Activated CD8-positive, alpha-beta memory T cell treated with anti-CD3 and anti-CD28 coated beads for 1 hour (primary cell): Measurements from ENCODE around the gene CACNA1A.
"Not testable (repeated sequence)": the region's sequence is repeated elsewhere in the genome, so short reads cannot be mapped to it uniquely, and the experiment has no call there.

Experiments
- DNase-seq, 2 donors: peaks; one replicate each; pipeline ENCODE4 v3.0.0-alpha.2; 2020; ENCODE audit warnings: low read depth in 1 of 2; ENCODE audit errors: extremely low read depth in 1 of 2

The CACNA1A gene

GRCh38 chr19:13207846-13208671, 298.2 kb downstream of the CACNA1A start:
- DNase-seq: peak in 1 of 2 donors; percentile 27

- no peak for DNase-seq
Measured at GRCh38 chr19:13207237-13207845, 298.9 kb downstream of the CACNA1A start.

DNA sequence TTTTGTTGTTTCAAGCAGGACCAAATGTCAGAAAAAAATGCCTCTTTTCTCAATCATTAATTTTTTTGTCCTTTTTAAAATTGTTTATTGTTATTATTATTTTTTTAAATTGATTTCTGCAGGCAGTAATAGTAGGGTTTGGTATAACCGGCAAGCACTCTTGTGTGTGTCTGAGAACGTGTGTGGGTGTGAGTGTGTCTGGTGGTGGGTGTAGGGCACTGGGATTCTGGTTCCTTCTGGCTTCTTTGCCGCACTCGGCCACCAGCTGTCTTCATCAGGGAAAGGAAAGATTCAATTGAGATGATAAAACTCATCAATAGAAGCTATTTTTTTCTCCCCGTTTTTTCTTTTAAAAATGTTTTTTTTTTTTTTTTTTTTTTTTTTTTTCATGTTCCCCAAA, 299.7 kb downstream of the CACNA1A start:
- DNase-seq: no peak

DNA sequence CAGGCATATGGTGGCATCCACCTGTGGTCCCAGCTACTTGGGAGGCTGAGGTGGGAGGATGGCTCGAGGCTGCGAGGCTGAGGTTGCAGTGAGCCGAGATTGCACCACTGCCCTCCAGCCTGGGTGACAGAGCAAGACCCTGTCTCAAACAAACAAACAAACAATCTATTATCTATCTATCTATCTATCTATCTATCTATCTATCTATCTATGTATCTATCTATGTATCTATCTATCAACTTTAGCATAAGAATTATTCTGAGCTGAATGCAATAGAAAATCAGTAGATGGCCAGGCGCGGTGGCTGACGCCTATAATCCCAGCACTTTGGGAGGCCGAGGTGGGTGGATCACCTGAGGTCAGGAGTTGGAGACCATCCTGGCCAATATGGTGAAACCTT, 304.2 kb downstream of the CACNA1A start:
- not testable (repeated sequence) for DNase-seq

DNA sequence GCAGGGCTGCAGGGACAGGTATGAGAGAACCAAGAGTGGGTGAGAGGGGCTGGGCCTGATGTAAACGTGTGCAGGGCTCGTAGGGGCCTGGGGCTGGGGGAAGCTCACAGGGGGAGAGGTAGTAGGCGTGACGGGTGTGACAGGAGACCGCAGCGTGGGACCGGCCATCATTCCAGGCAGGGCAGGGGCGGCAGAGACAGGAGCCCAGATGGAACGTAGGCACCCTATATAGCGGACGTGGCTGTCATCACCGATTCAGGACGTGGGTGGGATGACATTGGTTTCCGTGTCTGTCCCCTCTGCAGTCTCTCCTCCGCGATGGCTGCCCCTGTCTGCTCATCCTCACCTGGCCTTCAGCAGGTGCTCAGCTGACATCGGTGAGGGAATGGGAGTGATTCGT, 307.6 kb downstream of the CACNA1A start:
- no peak for DNase-seq

GRCh38 chr19:13195678-13196077, 310.6 kb downstream of the CACNA1A start:
- DNase-seq: peak in 1 of 2 donors; percentile 34

DNA sequence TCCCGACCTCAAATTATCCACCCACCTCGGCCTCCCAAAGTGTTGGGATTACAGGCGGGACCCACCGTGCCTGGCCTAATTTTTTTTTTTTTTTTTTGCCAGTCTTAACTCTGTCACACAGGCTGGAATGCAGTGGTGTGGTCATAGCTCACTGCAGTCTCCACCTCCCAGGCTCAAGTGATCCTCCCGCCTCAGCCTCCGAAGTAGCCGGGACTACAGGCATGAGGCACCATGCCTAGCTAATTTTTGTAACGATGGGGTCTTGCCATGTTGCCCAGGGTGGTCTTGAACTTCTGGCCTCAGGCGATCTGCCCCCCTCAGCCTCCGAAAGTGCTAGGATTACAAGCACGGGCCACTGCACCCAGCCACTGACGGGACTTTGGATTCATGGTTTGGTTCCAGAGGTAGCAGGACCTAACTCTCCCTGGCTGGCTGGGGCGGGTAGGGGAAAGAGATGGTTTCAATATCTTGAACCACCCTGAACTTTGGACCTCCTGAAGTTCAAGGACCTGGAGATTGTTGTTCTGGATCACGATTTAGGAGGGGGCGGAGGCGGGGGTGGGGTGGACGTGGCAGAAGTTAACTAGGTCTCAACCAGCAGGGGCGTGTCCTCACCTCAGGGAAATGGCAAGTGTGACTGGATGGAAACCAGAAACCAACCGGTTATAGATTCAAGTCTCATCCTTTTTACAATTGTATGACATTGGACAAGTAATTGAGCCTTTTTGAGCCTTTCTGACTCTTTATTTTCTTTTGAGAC, 315.3 kb downstream of the CACNA1A start:
- no peak for DNase-seq

DNA sequence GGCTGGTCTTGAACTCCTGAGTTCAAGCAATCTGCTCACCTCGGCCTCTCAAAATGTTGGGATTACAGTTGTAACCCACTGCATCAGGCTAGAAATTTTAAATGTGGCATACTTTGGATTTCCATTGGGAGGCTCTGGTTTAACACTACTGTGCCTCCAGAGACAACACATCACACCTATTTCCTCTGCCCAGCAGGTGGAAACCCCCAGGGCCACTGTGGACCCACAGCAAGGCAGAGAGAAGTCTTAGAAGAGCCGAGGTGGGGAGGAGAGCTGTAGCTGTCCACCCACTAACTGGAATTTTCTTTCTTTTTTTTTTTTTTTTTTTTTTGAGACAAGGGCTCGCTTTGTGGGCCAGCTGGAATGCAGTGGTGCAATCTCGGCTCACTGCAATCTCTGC, 316.7 kb downstream of the CACNA1A start:
- DNase-seq: no peak

DNA sequence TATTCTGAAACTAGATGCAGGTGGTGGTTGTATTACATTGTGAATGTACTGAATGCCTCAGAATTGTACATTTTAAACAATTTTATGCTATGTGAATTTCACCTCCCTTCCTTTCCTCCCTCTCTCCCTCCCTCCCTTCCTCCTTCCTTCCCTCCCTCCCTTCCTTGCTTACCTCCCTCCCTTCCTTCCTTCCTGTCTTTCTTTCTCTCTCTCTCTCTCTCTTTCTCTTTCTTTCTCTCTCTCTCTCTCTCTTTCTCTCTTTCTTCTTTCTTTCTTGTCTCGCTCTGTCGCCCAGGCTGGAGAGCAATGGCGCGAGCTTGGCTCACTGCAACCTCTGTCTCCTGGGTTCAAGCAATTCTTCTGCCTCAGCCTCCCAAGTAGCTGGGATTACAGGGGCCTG, 318.9 kb downstream of the CACNA1A start:
- no peak for DNase-seq

DNA sequence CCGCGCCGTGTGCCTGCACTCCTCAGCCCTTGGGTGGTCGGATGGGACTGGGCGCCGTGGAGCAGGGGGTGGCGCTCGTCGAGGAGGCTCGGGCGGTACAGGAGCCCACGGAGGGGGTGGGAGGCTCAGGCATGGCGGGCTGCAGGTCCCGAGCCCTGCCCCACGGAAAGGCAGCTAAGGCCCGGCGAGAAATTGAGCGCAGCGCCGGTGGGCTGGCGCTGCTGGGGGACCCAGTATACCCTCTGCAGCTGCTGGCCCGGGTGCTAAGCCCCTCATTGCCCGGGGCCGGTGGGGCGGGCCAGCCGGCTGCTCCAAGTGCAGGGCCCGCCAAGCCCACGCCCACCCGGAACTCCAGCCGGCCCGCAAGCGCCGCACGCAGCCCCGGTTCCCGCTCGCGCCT, 319.6 kb downstream of the CACNA1A start:
- DNase-seq: not testable (repeated sequence)

DNA sequence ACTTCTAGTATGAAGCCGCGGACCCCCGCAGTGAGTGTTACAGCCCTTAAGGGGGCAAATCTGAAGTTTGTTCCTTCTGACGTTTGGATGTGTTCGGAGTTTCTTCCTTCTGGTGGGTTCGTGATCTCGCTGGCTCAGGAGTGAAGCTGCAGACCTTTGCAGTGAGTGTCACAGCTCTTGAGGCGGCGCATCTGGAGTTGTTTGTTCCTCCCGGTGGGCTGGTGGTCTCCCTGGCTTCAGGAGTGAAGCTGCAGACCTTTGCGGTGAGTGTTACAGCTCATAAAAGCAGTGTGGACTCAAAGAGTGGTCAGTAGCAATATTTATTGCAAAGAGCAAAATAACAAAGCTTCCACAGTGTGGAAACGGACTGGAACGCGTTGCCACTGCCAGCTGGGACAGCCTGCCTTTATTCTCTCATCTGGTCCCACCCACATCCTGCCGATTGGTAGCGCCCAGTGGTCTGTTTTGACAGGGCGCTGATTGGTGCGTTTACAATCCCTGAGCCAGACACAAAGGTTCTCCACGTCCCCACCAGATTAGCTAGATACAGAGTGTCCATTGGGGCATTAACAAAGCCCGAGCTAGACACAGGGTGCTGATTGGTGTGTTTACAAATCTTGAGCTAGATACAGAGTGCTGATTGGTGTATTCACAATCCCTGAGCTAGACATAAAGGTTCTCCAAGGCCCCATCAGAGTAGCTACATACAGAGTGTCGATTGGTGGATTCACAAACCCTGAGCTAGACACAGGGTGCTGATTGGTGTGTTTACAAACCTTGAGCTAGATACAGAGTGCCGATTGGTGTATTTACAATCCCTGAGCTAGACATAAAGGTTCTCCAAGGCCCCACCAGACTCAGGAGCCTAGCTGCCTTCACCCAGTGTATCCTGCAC, 320.3 kb downstream of the CACNA1A start:
- not testable (repeated sequence) for DNase-seq

- not testable (repeated sequence) for DNase-seq
Measured at GRCh38 chr19:13184926-13185325, 321.4 kb downstream of the CACNA1A start.

- DNase-seq: no peak
Measured at GRCh38 chr19:13181747-13182388, 324.4 kb downstream of the CACNA1A start.

- DNase-seq: not testable (repeated sequence)
Measured at GRCh38 chr19:13178291-13178690, 328.0 kb downstream of the CACNA1A start.

DNA sequence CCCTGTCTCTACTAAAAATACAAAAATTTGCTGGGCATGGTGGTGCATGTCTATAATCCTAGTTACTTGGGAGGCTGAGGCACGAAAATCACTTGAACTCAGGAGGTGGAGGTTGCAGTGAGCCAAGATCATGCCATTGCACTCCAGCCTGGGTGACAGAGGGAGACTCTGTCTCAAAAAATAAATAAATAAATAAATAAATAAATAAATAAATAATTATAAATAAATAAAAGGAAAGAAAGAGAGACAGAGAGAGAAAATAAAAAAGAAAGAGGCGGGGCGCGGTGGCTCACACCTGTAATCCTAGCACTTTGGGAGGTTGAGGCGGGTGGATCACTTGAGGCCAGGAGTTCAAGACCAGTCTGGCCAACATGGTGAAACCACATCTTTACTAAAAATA, 328.7 kb downstream of the CACNA1A start:
- not testable (repeated sequence) for DNase-seq

DNA sequence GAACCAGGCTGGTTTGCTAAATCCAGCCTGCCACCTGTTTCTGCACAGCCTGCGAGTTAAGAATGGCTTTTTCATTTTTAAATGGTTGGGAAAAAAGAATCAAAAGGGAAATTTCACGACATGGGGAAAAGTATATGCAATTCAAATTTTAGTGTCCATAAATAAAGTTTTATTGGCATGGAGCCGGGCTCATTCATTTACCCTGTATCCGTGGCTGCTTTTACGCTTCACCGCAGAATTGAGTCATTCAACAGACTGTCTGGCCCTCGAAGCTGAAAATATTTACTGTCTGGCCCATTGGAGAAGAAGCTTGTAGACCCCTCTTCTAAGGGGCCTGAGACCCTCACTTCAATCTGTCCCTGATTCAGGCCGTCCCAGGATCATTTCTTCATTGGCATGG, 329.9 kb downstream of the CACNA1A start:
- no peak for DNase-seq

GRCh38 chr19:13173139-13173737, 333.0 kb downstream of the CACNA1A start:
- no peak for DNase-seq

GRCh38 chr19:13172346-13173138, 333.7 kb downstream of the CACNA1A start:
- DNase-seq: peak; percentile 72 to 74

GRCh38 chr19:13171146-13171545, 335.1 kb downstream of the CACNA1A start:
- no peak for DNase-seq
